GM10266 (cell line): Measurements from ENCODE around the gene ABCB9.
"Not testable (repeated sequence)": the region's sequence is repeated elsewhere in the genome, so short reads cannot be mapped to it uniquely, and the experiment has no call there.

Experiments used
- DNase-seq: peaks from one replicate; pipeline ENCODE4 v3.0.0; 2012; ENCODE audit errors: extremely low spot score
- TF ChIP-seq, protein P1 (sequence below): IDR thresholded peaks from 2 replicates; pipeline ENCODE4 v1.5.1; 2012; ENCODE audit warnings: mild to moderate bottlenecking, low read depth; ENCODE audit not compliant: control insufficient read depth, insufficient read depth; ENCODE audit errors: missing control alignments

ABCB9 gene

DNA sequence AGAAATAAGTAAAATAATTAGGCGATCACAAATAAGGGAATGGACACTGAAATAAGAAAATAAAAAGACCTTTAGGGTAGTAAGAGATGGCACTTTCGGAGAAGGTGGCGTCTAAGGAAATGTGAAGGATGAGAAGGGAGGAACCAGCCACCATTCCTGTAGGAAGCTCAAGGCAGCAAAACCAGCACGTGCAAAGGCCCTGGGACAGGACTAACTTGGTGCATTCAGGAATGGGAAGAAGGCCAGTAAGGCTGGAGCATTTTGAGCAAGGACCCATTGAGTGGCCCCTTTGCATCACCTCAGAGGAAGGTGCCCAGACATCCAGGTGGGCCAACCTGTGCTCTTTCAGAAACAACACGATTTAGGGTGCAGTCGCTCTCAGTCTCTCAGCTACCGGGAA lies 69.6 kb downstream of the ABCB9 start:
- TF ChIP-seq, protein P1, sequence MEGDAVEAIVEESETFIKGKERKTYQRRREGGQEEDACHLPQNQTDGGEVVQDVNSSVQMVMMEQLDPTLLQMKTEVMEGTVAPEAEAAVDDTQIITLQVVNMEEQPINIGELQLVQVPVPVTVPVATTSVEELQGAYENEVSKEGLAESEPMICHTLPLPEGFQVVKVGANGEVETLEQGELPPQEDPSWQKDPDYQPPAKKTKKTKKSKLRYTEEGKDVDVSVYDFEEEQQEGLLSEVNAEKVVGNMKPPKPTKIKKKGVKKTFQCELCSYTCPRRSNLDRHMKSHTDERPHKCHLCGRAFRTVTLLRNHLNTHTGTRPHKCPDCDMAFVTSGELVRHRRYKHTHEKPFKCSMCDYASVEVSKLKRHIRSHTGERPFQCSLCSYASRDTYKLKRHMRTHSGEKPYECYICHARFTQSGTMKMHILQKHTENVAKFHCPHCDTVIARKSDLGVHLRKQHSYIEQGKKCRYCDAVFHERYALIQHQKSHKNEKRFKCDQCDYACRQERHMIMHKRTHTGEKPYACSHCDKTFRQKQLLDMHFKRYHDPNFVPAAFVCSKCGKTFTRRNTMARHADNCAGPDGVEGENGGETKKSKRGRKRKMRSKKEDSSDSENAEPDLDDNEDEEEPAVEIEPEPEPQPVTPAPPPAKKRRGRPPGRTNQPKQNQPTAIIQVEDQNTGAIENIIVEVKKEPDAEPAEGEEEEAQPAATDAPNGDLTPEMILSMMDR: no peak
- DNase-seq: no peak

DNA sequence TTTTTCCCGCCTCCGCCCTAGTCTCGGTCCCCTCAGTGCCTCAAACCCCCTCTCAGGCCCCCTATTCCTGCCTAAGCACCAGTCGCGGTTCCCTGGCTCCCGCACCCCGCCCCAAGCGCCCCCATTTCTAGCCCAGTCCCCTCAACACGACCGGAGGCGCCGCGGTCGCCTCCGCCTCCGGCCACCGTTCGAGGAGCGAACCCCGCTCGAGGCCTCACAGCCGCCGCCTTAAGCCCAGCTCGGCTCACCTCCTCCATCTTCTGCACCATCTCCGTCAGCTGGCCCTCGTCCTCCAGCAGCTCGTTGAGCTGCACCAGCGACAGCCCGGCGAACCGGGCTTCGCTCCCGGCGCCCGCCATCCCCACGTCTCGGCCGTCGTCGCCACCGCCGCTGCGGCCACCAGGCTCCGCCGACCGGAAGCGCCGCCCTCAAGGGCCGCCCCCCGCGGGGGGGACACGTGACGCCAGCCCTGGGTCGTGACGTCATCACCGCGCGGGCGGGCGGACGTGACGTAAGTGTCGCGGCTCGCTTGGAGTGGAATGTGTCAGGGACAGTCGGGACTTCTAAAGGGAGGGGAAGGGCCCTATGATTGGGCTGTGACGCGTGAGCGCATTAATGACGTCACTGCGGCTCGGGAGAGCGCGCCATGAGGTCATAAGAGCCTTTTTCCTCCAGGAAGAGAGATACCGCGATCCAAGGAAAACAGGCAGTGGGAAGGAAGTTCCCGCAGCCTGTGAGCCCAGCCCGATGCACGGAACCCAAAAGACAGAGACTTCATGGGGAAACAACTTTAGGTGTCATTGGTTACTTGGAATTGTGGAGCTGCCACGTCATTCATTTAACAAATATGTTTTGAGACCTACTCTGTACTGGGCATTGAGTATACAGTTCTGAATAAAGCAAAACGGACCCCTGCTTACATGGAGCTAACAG lies 70.3 kb downstream of the ABCB9 start, which contains the start of gene VPS37B:
Gene VPS37B, minus strand, starts transcription at position 421 of the 933 bp plus-strand sequence. Its CDS starts 62 bp downstream, at position 359.
- TF ChIP-seq, protein P1: no peak
- peak; percentile 90 for DNase-seq

DNA sequence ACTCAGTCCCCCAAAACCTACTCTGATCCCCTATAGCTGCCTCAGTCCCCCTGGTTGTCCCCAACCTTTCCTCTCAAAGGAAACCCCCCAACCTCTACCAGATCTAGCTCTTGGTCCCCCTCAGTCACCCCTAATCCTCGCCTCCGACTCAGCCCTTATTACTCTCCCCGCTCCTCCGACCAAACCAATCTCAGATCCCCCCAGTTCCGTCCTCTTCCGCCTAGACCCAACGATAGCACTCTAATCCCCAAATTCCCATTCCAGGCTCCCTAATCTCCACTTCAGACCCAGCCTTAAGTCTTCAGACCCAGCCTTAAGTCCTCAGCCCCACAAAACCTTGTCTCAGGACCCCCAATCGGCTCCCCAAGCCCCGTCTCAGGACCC lies 71.0 kb downstream of the ABCB9 start:
- TF ChIP-seq, protein P1: no peak
- DNase-seq: no peak

DNA sequence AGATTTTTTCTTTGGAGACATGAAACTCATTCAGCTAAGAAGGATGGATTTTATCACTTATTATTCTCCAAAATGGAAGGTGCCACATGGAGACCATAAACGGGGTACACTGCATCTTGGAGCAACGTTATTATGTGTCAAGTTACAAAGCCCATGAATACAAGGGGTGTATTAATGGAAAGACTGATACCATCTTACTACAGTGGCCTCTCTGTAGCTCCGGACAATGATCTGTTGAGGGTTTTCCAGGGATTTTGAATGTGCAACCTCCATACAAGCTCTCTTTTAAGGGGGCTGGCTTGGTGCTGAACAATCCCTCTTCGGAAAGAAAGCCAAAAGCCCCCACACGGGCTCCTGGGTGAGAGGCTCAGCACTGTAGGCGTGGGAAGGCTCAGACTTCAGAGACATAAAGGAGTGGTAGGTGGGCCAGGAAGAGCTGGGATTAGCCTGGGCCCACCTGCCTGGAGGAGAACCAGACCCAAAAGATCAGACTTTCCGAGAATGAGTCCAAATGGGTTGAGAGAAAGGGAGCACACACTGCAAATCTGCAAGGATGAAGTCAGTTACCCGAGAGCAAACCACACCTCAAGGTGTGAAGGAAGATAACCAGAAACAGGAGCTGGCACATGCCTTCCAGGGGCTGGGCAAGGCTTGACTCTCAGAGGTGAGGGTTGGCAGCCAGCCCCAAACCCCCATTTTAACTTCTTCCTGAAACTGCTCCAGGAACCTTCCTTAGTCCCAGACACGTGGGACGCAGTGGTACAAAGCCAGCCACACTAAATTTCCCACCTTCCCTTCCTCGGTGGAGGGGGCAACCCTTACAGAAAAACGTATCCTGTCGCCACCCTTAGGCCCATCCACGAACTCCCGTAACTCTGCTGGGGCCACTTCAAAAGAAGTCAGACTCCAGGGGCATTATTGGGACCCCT lies 71.8 kb downstream of the ABCB9 start:
- no peak for DNase-seq
- TF ChIP-seq, protein P1: no peak

DNA sequence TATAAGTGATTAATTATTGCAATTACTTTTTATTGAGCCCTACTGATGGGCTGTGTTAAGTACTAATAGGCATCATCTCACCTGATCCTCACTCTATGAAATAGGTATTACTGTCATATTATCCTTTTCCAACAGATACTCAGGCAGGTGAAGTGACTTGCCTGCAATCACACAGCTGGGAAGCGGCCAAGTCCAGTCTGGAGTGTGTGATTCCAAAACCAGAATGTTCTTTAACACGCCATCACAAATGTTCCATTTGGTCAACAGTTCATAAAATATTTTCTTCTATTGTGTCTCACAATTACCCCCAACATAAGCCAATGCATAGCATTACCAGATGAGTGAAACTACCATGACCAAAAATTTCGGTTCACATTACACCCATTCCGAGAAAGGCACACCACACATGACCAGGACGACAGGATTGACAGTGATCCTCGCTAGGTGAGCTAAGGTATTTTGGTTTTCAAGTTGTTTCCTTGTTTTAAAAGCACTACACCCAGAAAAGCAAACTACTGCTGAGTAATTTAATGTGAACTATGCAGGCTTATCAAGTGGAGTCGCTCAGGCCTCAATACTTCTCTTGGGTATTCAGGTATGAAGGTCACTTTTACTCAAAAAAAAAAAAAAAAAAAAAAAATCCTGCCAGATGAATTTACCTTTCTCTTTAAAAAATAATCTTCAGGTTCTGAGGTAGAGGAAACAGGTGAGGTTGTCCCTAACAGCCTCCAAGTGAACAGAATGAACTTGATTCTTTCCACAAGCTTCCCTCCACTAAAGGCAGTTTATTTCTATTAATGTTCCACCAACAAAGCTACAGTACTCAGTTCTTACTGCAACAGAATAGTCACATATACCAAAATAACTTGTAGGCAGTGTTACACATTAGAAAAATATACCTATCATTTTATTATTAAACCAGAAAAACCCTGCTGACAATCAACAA lies 72.8 kb downstream of the ABCB9 start:
- no peak for DNase-seq
- TF ChIP-seq, protein P1: no peak

DNA sequence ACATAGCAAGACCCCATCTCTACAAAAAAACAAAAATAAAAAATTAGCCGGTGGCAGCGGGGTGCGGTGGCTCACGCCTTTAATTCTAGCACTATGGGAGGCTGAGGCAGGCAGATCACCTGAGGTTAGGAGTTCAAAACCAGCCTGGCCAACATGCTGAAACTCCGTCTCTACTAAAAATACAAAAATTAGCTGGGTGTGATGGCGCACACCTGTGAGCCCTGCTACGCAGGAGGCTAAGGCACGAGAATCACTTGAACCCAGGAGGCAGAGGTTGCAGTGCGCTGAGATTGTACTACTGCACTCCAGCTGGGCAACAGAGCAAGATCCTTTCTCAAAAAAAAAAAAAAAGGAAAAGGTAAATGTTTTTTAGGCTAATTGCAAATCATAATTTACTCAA lies 73.5 kb downstream of the ABCB9 start:
- not testable (repeated sequence) for DNase-seq
